ENCODE measurements around the gene MS4A8.

GRCh38 chr11:60748225-60748624, 48.8 kb downstream of the MS4A8 start:
- no peak for TF ChIP-seq POLR2A (IDR thresholded peaks at IDR 0.05)
- no peak for TF ChIP-seq CTCF (IDR thresholded peaks at IDR 0.05)

All from uterus (tissue), 2 donors.